ENCODE data around the gene KCP.

The KCP gene

DNA sequence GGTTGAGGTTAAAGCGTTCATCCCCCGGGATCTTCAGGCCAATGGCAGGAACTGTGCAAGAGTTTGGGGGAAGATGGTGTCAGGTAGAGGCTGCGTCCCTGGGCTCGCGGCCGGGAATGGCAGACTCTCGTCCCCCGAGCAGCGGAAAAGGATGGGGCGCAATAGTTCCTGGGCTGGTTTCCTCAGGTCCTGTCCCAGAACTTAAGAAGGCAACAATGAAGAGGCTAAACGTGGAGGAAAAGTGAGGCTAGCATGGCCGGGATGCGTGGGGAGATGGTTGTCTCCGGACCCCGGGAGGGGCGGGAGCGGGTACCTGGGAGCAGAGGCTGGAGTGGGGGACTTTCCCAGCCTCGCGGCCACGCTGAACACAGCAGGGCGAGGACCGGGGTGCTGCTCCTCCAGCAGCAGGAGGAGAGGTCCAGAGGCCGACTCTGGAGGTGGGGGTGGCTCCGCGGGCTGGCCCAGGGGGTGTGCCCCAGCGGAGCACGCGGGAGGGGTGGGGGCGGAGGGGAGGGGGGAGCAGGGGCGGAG is 28.1 kb upstream of the KCP start:
- FAIRE-seq, result no peak

DNA sequence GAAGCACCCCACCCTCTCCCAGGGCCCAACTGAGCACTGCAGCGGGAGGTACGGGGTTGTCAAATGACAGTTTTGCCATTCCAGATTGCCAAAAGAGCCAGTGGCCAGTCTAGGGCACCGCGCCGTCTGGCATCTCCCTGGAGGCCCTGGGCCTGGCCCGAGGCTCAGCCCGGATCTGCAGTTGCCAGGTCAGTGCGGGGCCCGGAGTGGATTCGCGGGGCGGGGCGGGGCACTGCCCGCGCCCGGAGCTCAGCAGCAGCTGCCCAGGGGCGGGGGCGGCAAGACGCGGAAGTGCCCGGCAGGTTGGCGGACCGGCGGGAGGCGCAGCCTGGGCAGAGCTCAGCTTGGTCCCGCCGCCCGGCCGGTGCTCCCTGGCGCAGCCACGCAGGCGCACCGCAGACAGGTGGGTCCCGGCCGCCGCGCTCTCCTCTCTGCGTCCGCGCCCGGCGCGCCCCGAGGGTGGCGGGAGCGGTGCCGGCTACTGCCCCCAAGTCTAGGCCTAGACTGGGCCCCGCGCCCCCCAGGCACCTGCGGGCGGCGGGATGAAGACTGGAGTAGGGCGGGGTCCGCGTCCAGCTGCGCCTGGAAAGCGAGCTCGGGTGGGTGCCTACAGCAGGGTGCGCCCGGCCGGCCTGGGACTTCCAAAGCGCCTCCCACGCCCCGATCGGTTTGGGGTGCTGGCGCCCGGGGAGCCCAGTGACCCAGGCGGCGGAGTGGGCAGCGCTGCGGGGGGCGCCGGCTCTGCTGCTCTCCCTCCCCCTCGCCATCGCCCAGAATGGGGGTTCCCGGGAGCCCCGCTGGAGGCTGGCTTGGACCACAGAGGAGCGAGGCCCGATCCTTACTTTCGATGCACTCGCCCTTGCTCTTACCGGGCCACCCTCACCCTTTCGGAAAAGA is 27.4 kb upstream of the KCP start, which contains the start of gene IRF5:
Gene IRF5, plus strand, starts transcription at position 281 of the 897 bp plus-strand sequence. CDS start 4,155 bp downstream, outside the sequence.
- no peak for FAIRE-seq

DNA sequence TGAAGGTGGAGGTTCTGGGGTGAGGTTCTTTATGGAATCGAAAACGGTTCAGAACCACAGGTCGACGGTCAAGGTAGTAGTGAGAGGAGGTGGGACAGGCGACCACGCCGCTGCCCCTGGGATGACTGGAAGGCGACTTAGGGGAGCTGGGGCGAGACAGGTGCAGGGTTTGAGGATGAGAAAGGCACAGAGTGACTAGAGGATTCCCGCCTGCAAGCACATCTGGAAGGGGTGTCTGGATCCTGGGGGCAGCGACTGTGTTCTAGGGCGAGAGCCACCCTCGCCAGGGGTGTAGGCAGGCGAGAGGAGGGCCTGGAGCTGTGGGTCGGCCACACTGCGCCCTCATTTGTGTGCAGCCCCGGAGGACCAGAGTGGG is 26.8 kb upstream of the KCP start:
- no peak for FAIRE-seq

DNA sequence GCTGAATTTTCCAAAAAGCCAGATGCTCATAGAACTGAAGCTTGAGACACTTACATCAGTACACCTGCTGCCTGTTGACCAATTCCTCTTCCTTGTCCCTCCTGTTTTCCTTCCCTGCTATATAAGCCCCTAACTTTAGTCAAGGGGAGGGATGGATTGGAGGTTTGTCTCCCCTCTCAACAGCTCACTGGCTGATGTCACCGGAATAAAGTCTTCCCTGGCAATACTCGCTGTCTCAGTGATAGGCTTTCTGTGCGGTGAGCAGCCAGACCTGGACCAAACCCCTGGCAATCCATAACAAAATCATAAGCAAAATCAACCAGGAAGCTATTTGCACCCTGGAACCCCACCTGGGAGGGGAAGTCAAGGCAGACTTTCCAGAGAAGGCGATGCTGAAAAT is 26.3 kb upstream of the KCP start:
- FAIRE-seq, result no peak

DNA sequence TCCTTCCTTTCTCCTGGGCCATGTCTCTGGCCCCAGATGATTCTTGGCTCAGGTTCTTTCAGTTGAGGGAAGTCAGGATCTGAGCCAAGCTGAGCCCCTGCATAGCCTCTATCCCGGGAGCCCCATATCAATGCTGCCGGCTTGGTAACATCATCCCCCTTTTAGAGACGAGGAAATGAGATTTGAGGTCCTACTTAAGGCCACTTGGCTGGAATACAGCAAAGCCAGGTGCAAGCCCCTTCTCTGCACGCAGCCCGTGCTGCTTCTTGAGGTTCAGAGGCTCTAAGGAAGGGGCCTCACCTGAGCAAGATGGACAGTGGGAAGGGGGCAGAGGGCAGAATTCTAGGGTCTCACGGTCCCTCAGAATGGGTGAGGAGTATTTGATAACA is 24.8 kb upstream of the KCP start:
- FAIRE-seq, result no peak

DNA sequence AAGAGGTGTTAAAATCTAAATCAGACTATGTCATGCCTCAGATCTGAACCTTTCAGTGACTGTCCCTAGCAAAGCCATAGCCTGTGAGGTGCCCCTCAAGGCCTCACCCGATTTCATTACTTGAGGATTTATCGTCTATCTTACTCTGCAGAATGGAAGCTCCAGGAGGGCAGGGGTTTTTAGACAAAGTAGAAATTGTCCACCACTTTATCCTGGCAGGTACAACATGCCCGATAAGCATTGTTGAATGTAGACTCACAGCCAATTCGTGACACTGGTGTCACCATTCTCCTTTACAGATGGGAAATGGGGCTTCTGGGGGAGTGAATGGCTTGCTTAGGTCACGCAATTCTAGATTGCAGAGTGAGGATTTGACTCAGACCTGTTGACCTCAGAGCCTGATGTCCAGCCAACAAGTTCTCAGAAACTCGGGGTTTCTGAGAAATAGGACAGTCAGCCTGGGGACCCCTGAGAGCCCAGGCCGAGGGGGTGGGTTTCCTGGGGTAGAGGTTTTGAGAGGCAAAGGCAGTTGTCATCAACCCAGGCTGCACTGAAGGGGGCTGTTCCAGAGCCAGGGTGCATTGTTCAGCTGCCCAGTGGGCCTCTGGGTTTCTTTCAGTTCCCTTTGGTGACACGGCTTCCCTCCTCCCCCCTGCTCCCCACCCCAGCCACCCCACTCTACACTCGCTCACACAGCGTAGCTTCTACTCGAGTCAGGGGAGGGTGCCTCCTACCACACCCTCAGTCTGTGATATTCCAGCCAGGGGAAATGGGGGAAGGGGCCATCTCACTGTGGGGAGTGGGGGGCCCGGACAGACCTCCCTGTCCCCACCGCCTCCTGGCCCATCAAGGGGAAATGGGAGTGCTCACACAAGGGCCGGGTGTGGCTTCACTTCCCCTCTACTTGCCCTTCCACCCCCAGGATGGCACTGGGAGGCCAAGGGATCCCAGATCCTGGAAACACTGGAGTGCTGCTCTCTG is 24.1 kb upstream of the KCP start:
- no peak for FAIRE-seq

DNA sequence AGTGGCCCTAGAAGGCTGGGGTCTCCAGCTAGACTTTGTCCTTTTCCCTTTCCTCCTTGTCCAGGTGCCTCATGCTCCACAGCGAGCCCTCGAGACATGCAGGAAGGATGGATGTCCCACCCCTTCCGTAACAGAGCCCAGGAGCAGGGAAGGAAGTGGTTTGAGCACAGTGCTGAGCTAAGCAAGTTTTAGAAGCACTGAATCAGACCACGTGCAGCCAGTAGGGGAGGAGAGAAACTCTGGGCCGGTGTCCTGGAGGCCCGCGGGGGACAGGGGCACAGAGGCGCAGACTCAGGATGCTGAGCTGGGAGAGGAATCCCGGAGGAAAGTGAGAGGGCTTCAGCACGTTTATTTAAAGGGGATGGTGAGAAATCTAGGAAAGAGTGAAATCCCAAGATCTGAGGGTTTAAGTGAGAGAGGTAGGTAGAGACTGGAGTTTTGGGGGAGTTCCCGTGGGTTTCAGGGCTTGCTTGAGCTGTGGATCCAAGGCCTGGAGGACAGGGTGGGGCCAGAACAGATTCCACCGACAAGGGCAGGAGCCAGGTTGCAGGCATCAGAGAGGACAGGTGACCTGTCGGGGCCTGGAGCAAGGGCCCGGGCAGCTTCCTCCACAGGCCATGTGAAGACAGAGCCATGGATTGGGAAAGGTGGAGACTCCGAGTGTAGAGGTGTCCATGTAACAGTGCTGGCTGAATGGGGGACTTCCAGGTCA is 22.8 kb upstream of the KCP start:
- no peak for FAIRE-seq

DNA sequence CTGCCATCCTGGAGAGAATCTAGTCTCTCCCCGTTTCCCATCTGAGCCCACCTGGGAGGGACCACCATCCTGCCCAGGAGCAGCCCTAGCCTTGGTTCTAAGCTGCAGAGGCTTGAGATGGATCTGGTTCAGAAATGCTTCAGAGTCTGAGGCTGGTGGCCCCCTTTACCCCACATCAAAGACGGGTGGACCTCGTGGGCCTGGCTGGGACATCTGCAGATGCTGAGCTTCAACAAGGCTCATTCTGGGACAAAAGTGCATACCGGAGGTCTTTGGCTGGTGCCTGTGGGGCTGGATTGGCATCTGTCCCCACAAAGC is 22.3 kb upstream of the KCP start:
- FAIRE-seq, result no peak

DNA sequence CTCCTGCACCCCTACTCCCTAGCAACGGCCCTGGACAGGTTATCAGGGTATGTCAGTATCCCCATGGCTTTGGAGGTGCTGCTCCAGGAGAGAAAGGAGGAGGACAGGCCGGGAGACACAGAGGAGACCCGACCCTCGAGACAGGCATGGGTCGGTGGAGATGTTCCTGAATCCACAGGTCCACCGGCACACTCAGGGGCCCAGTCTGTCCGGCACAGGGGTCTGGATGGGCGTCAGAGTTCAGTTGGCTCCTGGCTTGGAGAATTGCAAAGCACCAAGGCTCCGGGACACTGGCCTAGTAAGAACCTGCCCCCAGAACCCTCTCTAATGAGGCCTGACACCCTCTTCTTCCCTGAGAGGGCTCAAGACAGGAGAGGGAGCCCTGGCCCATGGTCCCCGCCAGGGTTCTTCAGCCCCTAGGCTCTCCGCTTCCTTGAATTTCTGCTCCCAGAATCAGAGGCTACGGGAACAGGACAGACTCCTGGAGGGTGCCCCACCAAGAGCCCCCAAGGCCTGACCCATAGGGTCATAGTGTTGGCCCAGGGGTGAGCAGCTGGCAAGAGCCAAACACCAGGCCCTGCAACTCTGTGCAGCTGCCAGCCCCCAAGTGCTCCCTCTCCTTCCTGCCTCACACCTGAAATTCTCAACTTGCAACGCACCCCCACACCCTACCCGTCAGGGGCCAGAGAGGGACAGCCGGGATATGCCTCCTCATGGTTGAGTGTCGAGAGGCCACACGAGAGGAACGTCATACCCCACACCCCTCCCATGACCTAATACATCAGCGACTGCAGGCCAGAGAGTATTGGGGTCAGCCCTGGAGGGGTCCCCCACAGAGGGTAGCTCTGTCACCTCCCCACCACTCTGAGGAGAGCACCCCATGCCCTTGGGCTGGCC is 21.7 kb upstream of the KCP start:
- FAIRE-seq, result no peak

DNA sequence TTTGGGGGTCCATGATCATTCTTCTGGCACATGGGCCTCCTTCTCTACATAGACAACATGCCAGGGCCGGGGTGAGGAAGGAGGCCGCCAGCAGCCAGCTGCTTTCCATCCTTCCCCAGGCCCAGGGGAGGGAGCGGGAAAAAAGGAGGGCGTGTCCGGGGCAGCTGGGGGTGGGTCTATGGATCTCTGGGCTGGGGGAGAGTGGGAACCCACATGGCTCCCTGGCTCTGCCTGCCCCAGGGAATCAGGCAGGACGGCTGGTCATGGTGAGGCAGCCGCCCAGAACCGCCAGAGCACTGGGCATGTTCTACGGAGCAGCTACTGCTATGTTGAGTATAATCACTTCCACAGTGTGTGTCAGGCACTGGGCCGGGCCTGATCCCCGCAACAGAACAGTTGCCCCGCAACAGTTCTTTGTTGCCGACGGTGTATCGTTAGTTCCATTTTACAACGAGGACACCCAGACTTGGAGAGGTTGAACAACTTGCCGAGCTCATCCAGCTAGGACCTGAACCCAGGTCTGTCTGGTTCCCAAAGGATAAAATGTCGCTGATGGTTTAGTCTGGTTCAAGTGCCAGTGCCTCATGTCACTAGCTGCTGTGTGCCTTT is 20.8 kb upstream of the KCP start:
- FAIRE-seq, result no peak

DNA sequence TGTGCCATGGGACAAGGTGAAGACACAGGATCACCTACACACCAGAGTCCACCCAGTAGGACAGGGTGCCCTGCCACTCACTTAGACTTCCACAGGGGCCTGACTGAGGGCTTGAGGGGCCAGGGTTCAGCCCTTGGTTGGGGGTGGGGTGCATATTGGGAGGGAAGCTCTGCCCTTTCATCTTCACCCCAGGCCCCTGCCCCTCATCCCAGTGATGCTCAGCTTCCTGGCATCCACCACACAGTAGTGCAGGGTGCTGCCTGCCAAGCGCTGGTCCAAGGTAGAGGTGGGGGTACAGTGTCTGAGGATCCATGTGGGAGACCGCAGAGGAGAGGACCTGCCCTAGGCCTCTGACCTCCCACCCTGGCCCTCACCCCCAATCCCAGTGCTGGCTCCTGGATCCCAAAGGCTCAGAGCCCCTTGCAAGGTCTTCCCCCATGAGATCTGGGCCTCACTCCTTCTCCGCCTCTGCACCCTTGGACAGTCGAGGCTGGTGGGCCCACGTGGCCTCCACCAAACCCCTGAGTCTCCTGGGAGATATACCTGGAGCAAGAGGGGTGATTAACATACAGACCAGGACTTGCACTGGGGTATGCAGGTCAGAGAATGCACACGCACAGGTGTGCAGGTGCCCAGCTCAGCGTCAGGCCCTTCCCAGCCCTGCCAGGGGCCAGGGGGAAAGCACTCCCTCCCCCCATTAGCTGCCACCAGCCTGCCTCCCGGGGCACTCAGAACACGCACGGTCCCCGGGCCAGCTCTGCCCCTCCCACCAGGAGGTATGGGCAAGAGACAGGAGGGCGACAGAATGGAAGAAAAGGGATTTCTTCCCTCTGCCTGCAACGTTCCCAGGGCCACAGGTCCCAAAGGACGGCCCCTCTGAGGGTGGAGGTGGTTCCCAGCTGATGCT is 18.6 kb upstream of the KCP start:
- no peak for FAIRE-seq

DNA sequence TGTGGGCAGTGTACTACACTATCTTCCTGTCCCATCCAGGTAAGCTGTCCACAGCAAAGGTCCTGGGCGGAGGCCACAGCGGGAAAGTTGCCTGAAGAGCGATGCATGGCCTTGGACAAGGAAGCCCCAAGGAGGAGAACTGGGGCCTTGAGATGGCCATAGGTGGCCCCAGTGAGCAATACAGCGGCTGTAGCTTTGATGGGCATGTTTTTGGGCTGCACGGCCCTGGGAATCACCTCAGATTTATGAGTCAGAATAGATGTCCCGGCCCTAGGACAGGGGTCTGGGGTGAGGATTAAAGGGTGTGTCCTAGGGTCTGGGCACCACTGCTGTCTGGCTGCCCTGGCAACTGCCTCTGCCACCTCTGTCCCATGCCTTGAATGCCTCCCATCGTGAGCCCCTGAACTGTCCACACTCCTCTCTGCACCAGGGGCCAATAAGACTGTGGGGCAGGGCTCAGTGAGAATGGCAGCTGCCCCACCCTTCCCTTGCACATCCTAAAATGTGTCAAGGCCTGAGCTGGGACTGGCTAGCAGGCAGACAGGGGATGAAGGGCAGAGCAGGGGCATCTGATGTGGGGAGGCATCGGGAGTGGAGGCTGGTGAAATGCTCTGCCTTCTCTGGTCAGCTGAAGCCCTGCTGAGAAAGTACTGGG is 17.8 kb upstream of the KCP start:
- FAIRE-seq, result no peak

DNA sequence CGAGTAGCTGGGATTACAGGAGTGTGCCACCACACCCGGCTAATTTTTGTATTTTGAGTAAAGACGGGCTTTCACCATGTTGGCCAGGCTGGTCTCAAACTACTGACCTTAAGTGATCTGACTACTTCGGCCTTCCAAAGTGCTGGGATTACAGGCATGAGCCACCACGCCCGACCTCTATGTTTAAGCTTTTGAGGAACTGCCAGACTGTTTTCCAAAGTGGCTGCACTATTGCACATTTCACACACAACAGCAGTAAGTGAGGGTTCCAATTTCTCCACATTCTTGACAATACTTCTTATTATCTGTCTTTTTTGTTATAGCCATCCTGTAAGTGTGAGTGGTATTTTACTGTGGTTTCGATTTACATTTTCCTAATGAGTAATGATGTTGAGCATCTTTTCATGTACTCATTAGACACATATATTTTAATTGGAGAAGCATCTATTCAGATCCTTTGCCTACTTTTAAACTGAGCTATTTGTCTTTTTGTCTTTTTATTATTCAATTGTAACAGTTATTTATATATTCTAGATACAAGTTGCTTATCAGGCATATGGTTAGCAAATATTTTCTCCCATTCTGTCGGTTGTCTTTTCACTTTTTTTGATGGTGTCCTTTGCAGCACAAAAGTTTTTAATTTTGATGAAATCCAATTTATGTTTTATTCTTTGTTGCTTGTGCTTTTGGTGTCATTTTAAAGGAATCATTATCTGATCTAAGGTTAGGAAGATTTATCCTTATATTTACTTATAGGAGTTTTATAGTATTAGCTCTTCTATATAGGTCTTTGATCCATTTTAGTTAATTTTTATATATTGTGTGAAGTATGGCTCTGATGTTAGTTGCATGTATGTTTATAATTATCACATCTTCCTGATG is 14.4 kb upstream of the KCP start:
- peak; percentile 51 for FAIRE-seq

DNA sequence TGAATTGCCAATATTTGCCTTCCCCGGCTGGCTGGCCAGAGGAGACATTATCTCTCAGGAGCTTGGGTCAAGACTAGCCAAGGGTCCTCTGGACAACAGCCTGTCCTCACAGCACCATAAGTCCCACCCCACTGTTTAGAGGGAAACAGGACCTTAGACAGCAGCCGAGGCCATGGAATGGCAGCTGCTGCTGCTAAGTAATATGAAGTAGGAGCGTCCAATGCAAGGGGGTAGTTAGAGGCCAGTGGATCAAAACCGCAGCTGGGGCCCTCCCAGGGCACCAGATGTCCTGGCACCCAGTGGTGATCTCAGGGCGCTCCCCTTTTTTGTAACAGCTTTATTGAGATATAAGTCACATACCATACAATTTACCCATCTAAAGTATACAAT is 12.9 kb upstream of the KCP start:
- FAIRE-seq, result no peak

DNA sequence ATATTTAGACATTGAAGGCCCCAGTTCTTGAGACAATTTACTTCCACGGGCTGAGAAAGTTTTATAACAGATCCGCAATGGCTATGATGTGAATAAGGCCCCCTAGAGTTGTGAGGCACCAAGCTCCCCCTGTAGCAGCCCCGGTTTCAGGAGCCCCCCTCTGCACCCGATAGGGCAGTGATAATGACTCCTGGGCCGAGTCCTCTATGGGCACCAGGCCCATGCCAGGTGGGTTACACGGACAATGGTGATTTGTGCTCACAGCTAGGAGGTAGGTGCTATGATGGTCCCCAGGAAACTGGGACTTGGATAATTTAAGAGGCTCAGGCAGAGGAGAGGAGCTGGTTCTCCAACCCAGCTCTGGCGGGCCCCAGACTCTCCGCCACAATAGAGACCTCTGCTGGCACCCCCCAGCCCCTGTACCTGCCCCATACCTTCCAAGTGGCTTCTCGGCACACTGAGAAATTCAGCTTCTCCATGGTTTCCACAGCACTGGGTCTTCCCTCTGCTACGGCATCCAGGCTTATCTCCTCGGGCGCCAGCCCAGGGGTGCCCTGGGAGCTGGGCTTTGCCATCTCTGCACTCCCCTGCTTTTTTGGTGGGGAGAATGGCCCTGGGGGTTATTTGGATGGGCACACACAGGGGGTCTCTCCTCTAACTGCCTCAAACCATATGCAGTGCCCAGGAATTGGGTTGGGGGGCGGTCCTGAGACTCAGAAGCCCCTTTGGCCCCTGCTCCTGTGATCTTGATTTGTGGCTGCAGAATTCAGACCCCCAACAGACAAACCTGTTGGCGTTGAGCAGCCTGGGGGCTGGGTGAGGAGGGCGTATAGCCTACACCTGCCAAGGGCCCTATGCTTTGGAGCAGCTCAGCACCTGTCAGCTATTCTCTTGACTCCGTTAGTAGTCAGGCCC is 12.2 kb upstream of the KCP start:
- FAIRE-seq, result no peak

DNA sequence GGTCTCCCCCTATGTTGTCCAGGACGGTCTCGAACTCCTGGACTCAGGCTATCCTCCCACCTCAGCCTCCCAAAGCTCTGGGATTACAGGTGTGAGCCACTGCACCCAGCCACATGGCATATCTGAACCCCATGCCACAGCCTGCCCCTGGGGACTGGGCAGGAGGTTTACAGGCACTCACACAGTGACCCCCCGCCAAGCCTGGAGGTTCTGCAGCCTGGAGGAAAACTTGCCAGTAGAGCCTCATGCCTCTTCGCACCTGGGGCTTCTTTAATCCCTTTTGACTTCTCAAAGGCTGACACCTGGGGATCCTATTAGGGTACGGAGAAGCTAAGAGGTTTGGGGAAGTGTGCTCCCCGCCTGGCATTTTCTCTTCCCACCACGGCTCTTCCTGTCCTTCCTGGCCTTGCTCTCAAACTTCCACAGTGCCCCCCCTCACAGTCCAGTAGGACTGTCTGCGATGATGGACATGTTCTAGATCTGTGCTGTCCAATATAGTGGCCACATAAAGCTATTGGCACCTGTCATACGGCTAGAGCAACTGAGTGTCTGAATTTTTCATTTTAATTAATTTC is 11.4 kb upstream of the KCP start:
- no peak for FAIRE-seq

DNA sequence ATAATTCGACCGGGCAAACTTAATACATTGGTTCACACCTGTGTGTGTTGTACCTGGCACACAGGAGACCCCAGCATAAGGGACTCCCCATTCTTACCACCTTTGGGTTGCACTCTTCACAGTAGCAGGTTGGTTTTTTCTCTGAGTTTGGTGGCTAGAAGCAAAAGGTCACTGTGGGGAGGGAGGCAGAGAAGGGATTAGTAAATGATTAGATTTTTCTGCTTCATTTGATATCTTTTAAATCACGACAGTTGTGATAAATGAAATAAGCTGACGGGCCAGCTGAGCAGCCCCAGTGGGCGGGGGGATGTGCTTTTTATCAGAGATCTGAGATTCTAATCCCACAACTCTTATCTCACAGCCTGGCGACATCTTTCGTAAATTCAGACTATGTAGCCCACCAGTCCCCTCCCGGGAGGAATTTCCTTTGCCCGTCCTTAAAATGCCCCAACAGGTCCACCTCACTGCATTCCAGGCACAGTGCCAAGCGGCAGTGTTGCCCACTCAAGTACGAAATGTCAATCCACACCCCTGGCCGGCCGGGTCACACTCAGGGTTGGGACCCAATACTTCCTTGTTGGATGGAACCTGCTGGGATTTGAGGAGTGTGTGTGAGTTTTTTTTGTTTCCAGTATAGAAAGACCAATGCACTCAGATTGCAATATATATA is 10.5 kb upstream of the KCP start:
- no peak for FAIRE-seq
